Measurements from ENCODE around the gene GALNT9.

DNA sequence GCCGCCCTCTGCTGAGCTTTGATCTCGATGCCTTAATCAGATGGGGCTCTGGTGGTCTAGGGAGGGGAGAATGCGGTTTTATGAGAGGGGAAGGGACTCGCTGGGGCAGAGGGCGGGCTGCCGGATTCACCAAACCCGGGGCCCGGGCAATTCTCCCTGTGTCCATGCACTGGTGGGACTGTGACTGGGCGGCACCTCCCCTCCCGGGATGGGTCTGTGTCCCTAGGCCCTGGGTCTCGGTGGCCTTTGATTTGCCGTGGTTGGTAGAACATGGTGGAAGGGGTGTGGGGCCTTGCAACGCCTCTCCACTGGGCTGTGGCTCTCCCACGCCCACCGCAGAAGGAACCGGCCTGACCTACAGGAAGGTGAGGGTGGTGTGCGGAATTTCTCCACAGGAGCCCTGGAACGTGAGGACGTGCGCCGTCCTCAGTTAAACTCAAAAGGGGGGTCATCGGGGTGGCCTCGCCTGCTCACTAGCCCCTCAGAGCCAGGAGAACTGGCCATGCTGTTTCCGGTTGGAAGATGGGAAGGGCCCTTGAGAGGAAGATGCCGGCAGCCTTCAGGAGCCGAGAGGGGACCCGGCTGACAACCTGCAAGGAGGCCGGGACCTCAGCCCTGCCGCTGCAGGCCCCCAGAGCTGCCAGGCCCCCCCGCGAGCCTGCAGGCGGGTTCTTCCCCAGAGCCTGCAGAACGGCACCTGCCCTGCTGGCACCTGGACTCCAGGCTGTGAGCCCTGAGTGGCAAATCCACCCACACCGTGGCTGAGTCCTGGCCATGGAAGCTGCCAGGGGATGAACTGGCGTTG, 141.5 kb downstream of the GALNT9 start:
- TF ChIP-seq, protein P1, sequence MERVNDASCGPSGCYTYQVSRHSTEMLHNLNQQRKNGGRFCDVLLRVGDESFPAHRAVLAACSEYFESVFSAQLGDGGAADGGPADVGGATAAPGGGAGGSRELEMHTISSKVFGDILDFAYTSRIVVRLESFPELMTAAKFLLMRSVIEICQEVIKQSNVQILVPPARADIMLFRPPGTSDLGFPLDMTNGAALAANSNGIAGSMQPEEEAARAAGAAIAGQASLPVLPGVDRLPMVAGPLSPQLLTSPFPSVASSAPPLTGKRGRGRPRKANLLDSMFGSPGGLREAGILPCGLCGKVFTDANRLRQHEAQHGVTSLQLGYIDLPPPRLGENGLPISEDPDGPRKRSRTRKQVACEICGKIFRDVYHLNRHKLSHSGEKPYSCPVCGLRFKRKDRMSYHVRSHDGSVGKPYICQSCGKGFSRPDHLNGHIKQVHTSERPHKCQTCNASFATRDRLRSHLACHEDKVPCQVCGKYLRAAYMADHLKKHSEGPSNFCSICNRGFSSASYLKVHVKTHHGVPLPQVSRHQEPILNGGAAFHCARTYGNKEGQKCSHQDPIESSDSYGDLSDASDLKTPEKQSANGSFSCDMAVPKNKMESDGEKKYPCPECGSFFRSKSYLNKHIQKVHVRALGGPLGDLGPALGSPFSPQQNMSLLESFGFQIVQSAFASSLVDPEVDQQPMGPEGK (CRISPR knock-in tag; IDR thresholded peaks at IDR 0.05; ENCODE audit: borderline replicate concordance), result no peak
- no peak for TF ChIP-seq ISL1 (CRISPR knock-in tag; IDR thresholded peaks at IDR 0.05)
- no peak for TF ChIP-seq ZFP3 (CRISPR knock-in tag; IDR thresholded peaks at IDR 0.05)
- TF ChIP-seq ZC3H10 (CRISPR knock-in tag; IDR thresholded peaks at IDR 0.05), result no peak
- TF ChIP-seq, protein P2, sequence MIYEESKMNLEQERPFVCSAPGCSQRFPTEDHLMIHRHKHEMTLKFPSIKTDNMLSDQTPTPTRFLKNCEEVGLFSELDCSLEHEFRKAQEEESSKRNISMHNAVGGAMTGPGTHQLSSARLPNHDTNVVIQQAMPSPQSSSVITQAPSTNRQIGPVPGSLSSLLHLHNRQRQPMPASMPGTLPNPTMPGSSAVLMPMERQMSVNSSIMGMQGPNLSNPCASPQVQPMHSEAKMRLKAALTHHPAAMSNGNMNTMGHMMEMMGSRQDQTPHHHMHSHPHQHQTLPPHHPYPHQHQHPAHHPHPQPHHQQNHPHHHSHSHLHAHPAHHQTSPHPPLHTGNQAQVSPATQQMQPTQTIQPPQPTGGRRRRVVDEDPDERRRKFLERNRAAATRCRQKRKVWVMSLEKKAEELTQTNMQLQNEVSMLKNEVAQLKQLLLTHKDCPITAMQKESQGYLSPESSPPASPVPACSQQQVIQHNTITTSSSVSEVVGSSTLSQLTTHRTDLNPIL (CRISPR knock-in tag; IDR thresholded peaks at IDR 0.05; ENCODE audit: low read depth), result no peak
- no peak for TF ChIP-seq TOX (CRISPR knock-in tag; IDR thresholded peaks at IDR 0.05; ENCODE audit: borderline replicate concordance)
